Endothelial cell of umbilical vein (primary cell): ENCODE data around the gene TENM4. TPM values are rescaled to one million over a fixed set of nuclear protein-coding genes. Genes with fewer than 3 reads are reported as not detected.

Experiments used
- BruUV-seq: library from RNA; stranded (reverse); fragments of 400-500 nt; replicated peaks from 2 replicates; lab custom pipeline; 2021; lab: Mats Ljungman, UMichigan
- CTCF ChIA-PET: fragments of 300-600, 350-600 bp; sonication (Branson Sonifier 250); formaldehyde crosslinking; loops from one replicate; lab custom pipeline; 2021; ENCODE audit warnings: antibody characterized with exemption, inconsistent platforms; lab: Charles Lee
- POLR2A ChIA-PET: fragments of 300-600, 350-600 bp; sonication (Branson Sonifier 250); formaldehyde crosslinking; loops from one replicate; lab custom pipeline; 2021; ENCODE audit warnings: antibody characterized with exemption, inconsistent platforms; lab: Charles Lee
- DNase-seq: peaks from one replicate; pipeline ENCODE4 v3.0.0-alpha.2; 2011; ENCODE audit warnings: low read depth, low spot score
- FAIRE-seq: peaks from 2 replicates; lab custom pipeline; 2011; peaks lifted over from hg19 to GRCh38; lab: Jason Lieb, UNC
- H2AFZ ChIP-seq: 2 replicates; pipeline ENCODE4 v1.6.0; 2012; ENCODE audit warnings: low read depth, low read length, control low read depth, inconsistent platforms
- H3K27ac ChIP-seq: 2 replicates; pipeline ENCODE4 v1.5.1; 2011; ENCODE audit warnings: low read depth, mild to moderate bottlenecking, control low read depth, low read length, moderate library complexity; ENCODE audit not compliant: insufficient read depth
- H3K27me3 ChIP-seq, 2 experiments: 2 replicates each; pipeline versions ENCODE4 v1.6.0 to v1.6.1; 2011; ENCODE audit warnings: low read length in 2 of 2, mixed read lengths in 1 of 2; ENCODE audit not compliant: control insufficient read depth in 2 of 2, insufficient read depth in 2 of 2
- H3K36me3 ChIP-seq, 2 experiments: 2 replicates in 1 of 2; 3 replicates in 1 of 2; pipeline ENCODE4 v1.5.1; 2011; ENCODE audit warnings: low read length in 2 of 2, mild to moderate bottlenecking in 1 of 2, moderate library complexity in 1 of 2; ENCODE audit not compliant: control insufficient read depth in 2 of 2, insufficient read depth in 2 of 2; ENCODE audit errors: extremely low read depth in 1 of 2
- H3K4me1 ChIP-seq: 3 replicates; pipeline ENCODE4 v1.5.1; 2011; ENCODE audit warnings: mild to moderate bottlenecking, low read length; ENCODE audit not compliant: control insufficient read depth, insufficient read depth; ENCODE audit errors: extremely low read depth
- H3K4me2 ChIP-seq: 2 replicates; pipeline ENCODE4 v1.6.1; 2011; ENCODE audit warnings: low read length, control low read depth, mixed read lengths; ENCODE audit not compliant: insufficient read depth
- H3K4me3 ChIP-seq, 3 experiments: fragments of 200-600 bp in 1 of 3; sonication (generic), shearing (Covaris generic) in 1 of 3; replicated peaks in 1 of 3; 2 replicates each; pipeline ENCODE4 v1.5.1; 2011 to 2016; ENCODE audit warnings: control low read depth in 3 of 3, low read length in 3 of 3, mild to moderate bottlenecking in 2 of 3, inconsistent platforms in 1 of 3, low read depth in 1 of 3, moderate library complexity in 1 of 3; ENCODE audit not compliant: insufficient read depth in 1 of 3
- H3K79me2 ChIP-seq: 2 replicates; pipeline ENCODE4 v1.6.0; 2012; ENCODE audit warnings: low read length, inconsistent platforms; ENCODE audit not compliant: control insufficient read depth, insufficient read depth
- H3K9ac ChIP-seq: replicated peaks from 2 replicates; pipeline ENCODE3; 2011; ENCODE audit warnings: low read length, control low read depth; ENCODE audit not compliant: insufficient read depth; ENCODE audit errors: extremely low read depth
- H3K9me1 ChIP-seq: replicated peaks from 3 replicates; pipeline ENCODE4 v1.6.0; 2011; ENCODE audit warnings: mild to moderate bottlenecking, low read length; ENCODE audit not compliant: control insufficient read depth, insufficient read depth; ENCODE audit errors: extremely low read depth
- H3K9me3 ChIP-seq: replicated peaks from 2 replicates; pipeline ENCODE4 v1.5.1; 2012; ENCODE audit warnings: low read length, inconsistent platforms; ENCODE audit not compliant: control insufficient read depth, insufficient read depth
- H4K20me1 ChIP-seq: replicated peaks from 2 replicates; pipeline ENCODE3; 2011; ENCODE audit warnings: mild to moderate bottlenecking, low read length; ENCODE audit not compliant: control insufficient read depth, insufficient read depth; ENCODE audit errors: extremely low read depth
- EZH2 ChIP-seq: IDR thresholded peaks from 2 replicates; pipeline ENCODE4 v1.6.1; 2012; ENCODE audit warnings: borderline replicate concordance, low read depth, mild to moderate bottlenecking, moderate library complexity, low read length, inconsistent platforms; ENCODE audit not compliant: severe bottlenecking
- FOS ChIP-seq: IDR thresholded peaks from 2 replicates; pipeline ENCODE4 v1.6.1; 2011; ENCODE audit warnings: mild to moderate bottlenecking, low read length, moderate library complexity, borderline replicate concordance; ENCODE audit not compliant: insufficient read depth
- GATA2 ChIP-seq: IDR thresholded peaks from 2 replicates; pipeline ENCODE4 v1.7.0; 2011; ENCODE audit warnings: low read depth, mild to moderate bottlenecking, moderate library complexity, mixed read lengths, low read length; ENCODE audit not compliant: insufficient read length, insufficient read depth
- JUN ChIP-seq: IDR thresholded peaks from 2 replicates; pipeline ENCODE4 v1.6.1; 2011; ENCODE audit warnings: borderline replicate concordance, low read depth; ENCODE audit not compliant: insufficient read length, insufficient read depth
- MYC ChIP-seq: IDR thresholded peaks from one replicate; pipeline ENCODE4 v1.6.1; 2011; ENCODE audit warnings: mild to moderate bottlenecking, low read depth, low read length
- POLR2A ChIP-seq: IDR thresholded peaks from 2 replicates; pipeline ENCODE4 v1.6.1; 2012; ENCODE audit warnings: low read depth, mild to moderate bottlenecking, control low read depth, low read length
- POLR2AphosphoS5 ChIP-seq: IDR thresholded peaks from 2 replicates; pipeline ENCODE4 v1.6.1; 2012; ENCODE audit warnings: low read depth, mild to moderate bottlenecking, control low read depth, low read length, moderate library complexity; ENCODE audit not compliant: insufficient read depth
- dilution Hi-C: fragments of 300-500 bp; cut with MboI; formaldehyde crosslinking; loops from one replicate; pipeline ENCODE4 v1.15.0; 2019; ENCODE audit warnings: low sequenced_read_pairs; ENCODE audit not compliant: extremely low pct_ligation_motif_present
- intact Hi-C: fragments of 100-400 bp; cut with micrococcal nuclease; formaldehyde crosslinking; loops from one replicate; pipeline ENCODE4 v1.10.0; 2022
- polyA plus RNA-seq, 4 experiments: library from polyadenylated mRNA; depleted of rRNA in 3 of 4; stranded (reverse) in 3 of 4; unstranded in 1 of 4; fragments of >200 nt; gene quantifications; 2 replicates each; pipeline versions ENCODE4 v1.2.1 to v1.2.3, GENCODE V29; 2011 to 2012; ENCODE audit warnings: missing spikeins in 1 of 4
- total RNA-seq: library from RNA; stranded (reverse); gene quantifications from 2 replicates; pipeline ENCODE4 v1.2.3, GENCODE V29; 2021
- TF ChIP-seq, protein P1 (sequence below): IDR thresholded peaks from 2 replicates; pipeline ENCODE4 v1.6.1; 2011; ENCODE audit not compliant: insufficient read depth, insufficient read length
- TF ChIP-seq, protein P2 (sequence below), 2 donors: IDR thresholded peaks; 1 replicate in 1 of 2; 2 replicates in 1 of 2; pipeline ENCODE4 v1.5.1; 2011; ENCODE audit warnings: low read length in 2 of 2, mild to moderate bottlenecking in 2 of 2, moderate library complexity in 2 of 2, control low read depth in 1 of 2, inconsistent platforms in 1 of 2, low read depth in 1 of 2; ENCODE audit not compliant: insufficient read depth in 1 of 2; ENCODE audit errors: extremely low read depth in 1 of 2

TENM4 gene
- total and polyA plus RNA-seq, 2 donors (not counting 3 experiments of a cell fraction or from before 2014, with no cell fraction given) = 0.06 to 0.27 TPM

DNA sequence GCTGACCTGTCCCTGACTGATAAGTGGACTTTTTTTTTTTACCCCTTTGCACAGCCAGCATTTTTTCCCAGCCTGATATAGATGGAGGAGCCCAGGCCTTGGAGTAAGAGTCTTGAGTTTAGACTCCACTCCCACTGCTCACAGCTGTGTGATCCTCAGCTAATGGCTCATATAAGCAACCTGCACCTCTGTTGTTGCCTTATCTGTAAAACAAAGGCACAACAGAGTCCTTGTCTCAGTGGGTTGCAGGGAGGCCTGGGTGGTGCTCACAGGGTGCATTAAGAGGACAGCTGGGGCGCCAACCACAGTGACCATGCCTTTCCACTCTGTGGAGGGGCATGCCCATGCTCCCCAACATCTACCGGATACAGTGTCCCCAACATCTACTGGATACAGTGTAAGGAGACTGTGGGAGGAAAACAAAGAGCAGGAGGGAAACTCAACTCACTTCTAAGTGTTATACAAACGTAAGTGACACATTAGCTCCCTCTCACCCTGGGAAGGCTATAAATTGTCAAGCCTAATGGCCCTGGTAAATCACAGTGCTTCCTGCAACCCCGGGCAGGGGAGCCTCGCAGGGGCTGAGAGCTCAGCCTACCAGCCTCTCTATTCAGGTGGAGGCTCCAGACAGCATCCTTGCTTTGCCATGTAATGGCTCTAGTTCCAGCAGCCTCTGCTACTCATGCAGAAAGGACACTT lies 109.5 kb downstream of the TENM4 start:
- no TSS peak for BruUV-seq
- no peak for DNase-seq
- Histone ChIP-seq H3K9ac (no peak overlapping the region), H3K27me3 (no peaks in the 10 kb centered on the region), H3K9me3 (peaks cover 2% of the 10 kb centered on the region), H4K20me1 (no peaks in the 10 kb centered on the region), H3K4me3 (no peak overlapping the region), H3K36me3 (no peaks in the 10 kb centered on the region), H3K4me2 (no peak overlapping the region), H3K79me2 (no peaks in the 10 kb centered on the region), H2AFZ (no peak overlapping the region), H3K4me1 (no peaks in the 10 kb centered on the region), H3K9me1 (no peaks in the 10 kb centered on the region), H3K27ac (no peak overlapping the region)
- no peak for TF ChIP-seq JUN
- TF ChIP-seq, protein P1, sequence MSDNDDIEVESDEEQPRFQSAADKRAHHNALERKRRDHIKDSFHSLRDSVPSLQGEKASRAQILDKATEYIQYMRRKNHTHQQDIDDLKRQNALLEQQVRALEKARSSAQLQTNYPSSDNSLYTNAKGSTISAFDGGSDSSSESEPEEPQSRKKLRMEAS = no peak
- TF ChIP-seq POLR2A = no peak
- no peak for TF ChIP-seq MYC
- no peak for TF ChIP-seq GATA2
- no peak for TF ChIP-seq EZH2
- TF ChIP-seq POLR2AphosphoS5 = no peak
- TF ChIP-seq, protein P2, sequence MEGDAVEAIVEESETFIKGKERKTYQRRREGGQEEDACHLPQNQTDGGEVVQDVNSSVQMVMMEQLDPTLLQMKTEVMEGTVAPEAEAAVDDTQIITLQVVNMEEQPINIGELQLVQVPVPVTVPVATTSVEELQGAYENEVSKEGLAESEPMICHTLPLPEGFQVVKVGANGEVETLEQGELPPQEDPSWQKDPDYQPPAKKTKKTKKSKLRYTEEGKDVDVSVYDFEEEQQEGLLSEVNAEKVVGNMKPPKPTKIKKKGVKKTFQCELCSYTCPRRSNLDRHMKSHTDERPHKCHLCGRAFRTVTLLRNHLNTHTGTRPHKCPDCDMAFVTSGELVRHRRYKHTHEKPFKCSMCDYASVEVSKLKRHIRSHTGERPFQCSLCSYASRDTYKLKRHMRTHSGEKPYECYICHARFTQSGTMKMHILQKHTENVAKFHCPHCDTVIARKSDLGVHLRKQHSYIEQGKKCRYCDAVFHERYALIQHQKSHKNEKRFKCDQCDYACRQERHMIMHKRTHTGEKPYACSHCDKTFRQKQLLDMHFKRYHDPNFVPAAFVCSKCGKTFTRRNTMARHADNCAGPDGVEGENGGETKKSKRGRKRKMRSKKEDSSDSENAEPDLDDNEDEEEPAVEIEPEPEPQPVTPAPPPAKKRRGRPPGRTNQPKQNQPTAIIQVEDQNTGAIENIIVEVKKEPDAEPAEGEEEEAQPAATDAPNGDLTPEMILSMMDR (IDR thresholded peaks at IDR 0.05; ENCODE audit: extremely low read depth in 1 of 2, insufficient read depth in 1 of 2, low read depth in 1 of 2, low read length in 2 of 2) = no peak
- TF ChIP-seq FOS = no peak
- no peak for FAIRE-seq
- ChIA-PET CTCF (no interaction called here), POLR2A (no interaction called here)
- intact Hi-C loops = no loop called here
- dilution Hi-C loops = no loop called here
